ENCODE measurements around the gene SLC32A1. TPM values are rescaled to one million over a fixed set of nuclear protein-coding genes. Genes with fewer than 3 reads are reported as not detected.

SLC32A1 gene
- total and polyA plus RNA-seq, 2 donors (not counting 1 experiment from before 2014, with no cell fraction given), result not detected

DNA sequence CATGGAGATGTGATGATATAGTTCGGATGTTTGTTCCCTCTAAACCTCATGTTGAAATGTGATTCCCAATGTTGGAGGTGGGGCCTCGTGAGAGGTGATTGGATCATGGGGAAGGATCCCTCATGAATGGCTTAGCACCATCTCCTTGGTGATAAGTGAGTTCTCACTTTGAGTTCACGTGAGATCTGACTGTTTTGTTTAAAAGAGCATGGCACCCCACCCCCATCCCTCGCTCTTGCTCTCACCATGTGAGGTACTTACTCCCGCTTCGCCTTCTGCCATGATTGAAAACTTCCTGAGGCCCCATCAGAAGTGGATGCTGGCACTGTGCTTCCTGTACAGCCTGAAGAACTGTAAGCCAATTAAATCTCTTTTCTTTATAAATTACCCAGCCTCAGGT lies 10.9 kb downstream of the SLC32A1 start:
- H3K4me3 ChIP-seq (replicated peaks in 1 of 4; ENCODE audit: control extremely low read depth in 1 of 4, insufficient read depth in 1 of 4, low read depth in 3 of 4, low read length in 4 of 4), result no peak overlapping the region
- no peak overlapping the region for H3K4me2 ChIP-seq (ENCODE audit: extremely low read depth, insufficient read depth, low read length)
- H3K9me3 ChIP-seq (ENCODE audit: control insufficient read depth, insufficient read depth, low read depth, low read length), result no peaks in the 10 kb centered on the region
- no peak overlapping the region for H3K9ac ChIP-seq (ENCODE audit: insufficient read depth, low read length)
- no peak overlapping the region for H3K27ac ChIP-seq (ENCODE audit: insufficient read depth, low read length)
- peaks cover 26% of the 10 kb centered on the region for H3K27me3 ChIP-seq (ENCODE audit: control insufficient read depth, insufficient read depth, low read length)
- DNase-seq (ENCODE audit: low read depth in 2 of 2), result no peak
- H3K79me2 ChIP-seq (ENCODE audit: control insufficient read depth, insufficient read depth, low read length), result no peaks in the 10 kb centered on the region
- TF ChIP-seq, protein P1, sequence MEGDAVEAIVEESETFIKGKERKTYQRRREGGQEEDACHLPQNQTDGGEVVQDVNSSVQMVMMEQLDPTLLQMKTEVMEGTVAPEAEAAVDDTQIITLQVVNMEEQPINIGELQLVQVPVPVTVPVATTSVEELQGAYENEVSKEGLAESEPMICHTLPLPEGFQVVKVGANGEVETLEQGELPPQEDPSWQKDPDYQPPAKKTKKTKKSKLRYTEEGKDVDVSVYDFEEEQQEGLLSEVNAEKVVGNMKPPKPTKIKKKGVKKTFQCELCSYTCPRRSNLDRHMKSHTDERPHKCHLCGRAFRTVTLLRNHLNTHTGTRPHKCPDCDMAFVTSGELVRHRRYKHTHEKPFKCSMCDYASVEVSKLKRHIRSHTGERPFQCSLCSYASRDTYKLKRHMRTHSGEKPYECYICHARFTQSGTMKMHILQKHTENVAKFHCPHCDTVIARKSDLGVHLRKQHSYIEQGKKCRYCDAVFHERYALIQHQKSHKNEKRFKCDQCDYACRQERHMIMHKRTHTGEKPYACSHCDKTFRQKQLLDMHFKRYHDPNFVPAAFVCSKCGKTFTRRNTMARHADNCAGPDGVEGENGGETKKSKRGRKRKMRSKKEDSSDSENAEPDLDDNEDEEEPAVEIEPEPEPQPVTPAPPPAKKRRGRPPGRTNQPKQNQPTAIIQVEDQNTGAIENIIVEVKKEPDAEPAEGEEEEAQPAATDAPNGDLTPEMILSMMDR (conservative IDR thresholded peaks at IDR 0.05 in 1 of 2, IDR thresholded peaks at IDR 0.05 in 1 of 2; ENCODE audit: low read depth in 1 of 2, low read length in 2 of 2), result no peak
- TF ChIP-seq EZH2 (IDR thresholded peaks at IDR 0.05; ENCODE audit: low read length, missing control alignments), result no peak
- no peak overlapping the region for H2AFZ ChIP-seq (ENCODE audit: low read length)
- no peaks in the 10 kb centered on the region for H4K20me1 ChIP-seq (ENCODE audit: control insufficient read depth, extremely low read depth, insufficient read depth, low read length)
- H3K36me3 ChIP-seq (ENCODE audit: control insufficient read depth, insufficient read depth, low read length), result no peaks in the 10 kb centered on the region
- no peaks in the 10 kb centered on the region for H3K4me1 ChIP-seq (ENCODE audit: control insufficient read depth, extremely low read depth, insufficient read depth, low read length)

DNA sequence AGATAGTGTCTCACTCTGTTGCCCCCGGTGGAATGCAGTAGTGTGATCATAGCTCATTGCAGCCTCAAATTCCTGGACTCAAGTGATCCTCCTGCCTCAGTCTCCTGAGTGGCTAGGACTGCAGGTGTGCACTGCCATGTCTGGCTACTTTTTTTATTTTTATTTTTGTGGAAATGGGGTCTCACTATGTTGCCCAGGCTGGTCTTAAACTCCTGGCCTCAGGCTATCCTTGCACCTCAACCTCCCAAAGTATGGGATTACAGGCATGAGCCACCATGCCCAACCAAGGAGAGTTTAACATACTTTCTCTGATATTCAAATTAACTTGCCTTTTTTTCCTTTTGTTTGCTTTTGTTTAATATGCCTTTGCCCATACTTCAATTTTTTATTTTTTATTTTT lies 13.6 kb downstream of the SLC32A1 start:
- Histone ChIP-seq H3K27me3 (ENCODE audit: control insufficient read depth, insufficient read depth, low read length) (peaks cover 14% of the 10 kb centered on the region), H3K9ac (ENCODE audit: insufficient read depth, low read length) (no peak overlapping the region), H3K4me3 (replicated peaks in 1 of 4; ENCODE audit: control extremely low read depth in 1 of 4, insufficient read depth in 1 of 4, low read depth in 3 of 4, low read length in 4 of 4) (no peak overlapping the region), H3K36me3 (ENCODE audit: control insufficient read depth, insufficient read depth, low read length) (no peaks in the 10 kb centered on the region), H4K20me1 (ENCODE audit: control insufficient read depth, extremely low read depth, insufficient read depth, low read length) (no peaks in the 10 kb centered on the region), H3K79me2 (ENCODE audit: control insufficient read depth, insufficient read depth, low read length) (no peaks in the 10 kb centered on the region), H3K27ac (ENCODE audit: insufficient read depth, low read length) (no peak overlapping the region), H2AFZ (ENCODE audit: low read length) (no peak overlapping the region), H3K4me1 (ENCODE audit: control insufficient read depth, extremely low read depth, insufficient read depth, low read length) (no peaks in the 10 kb centered on the region), H3K9me3 (ENCODE audit: control insufficient read depth, insufficient read depth, low read depth, low read length) (no peaks in the 10 kb centered on the region), H3K4me2 (ENCODE audit: extremely low read depth, insufficient read depth, low read length) (no peak overlapping the region)
- no peak for DNase-seq (ENCODE audit: low read depth in 2 of 2)
- TF ChIP-seq, protein P1 (conservative IDR thresholded peaks at IDR 0.05 in 1 of 2, IDR thresholded peaks at IDR 0.05 in 1 of 2; ENCODE audit: low read depth in 1 of 2, low read length in 2 of 2), result no peak

GRCh38 chr20:38745757-38746156 lies 21.5 kb downstream of the SLC32A1 start:
- H3K9me3 ChIP-seq (ENCODE audit: control insufficient read depth, insufficient read depth, low read depth, low read length), result no peaks in the 10 kb centered on the region
- DNase-seq (ENCODE audit: low read depth in 2 of 2), result no peak
- H2AFZ ChIP-seq (ENCODE audit: low read length), result no peak overlapping the region
- no peak overlapping the region for H3K9ac ChIP-seq (ENCODE audit: insufficient read depth, low read length)
- H3K27ac ChIP-seq (ENCODE audit: insufficient read depth, low read length), result no peak overlapping the region
- H3K27me3 ChIP-seq (ENCODE audit: control insufficient read depth, insufficient read depth, low read length), result peaks cover 5% of the 10 kb centered on the region
- no peak for TF ChIP-seq EZH2 (IDR thresholded peaks at IDR 0.05; ENCODE audit: low read length, missing control alignments)
- TF ChIP-seq, protein P1 (conservative IDR thresholded peaks at IDR 0.05 in 1 of 2, IDR thresholded peaks at IDR 0.05 in 1 of 2; ENCODE audit: low read depth in 1 of 2, low read length in 2 of 2), result no peak
- no peaks in the 10 kb centered on the region for H3K4me1 ChIP-seq (ENCODE audit: control insufficient read depth, extremely low read depth, insufficient read depth, low read length)
- H4K20me1 ChIP-seq (ENCODE audit: control insufficient read depth, extremely low read depth, insufficient read depth, low read length), result no peaks in the 10 kb centered on the region
- H3K4me2 ChIP-seq (ENCODE audit: extremely low read depth, insufficient read depth, low read length), result no peak overlapping the region
- H3K4me3 ChIP-seq (replicated peaks in 1 of 4; ENCODE audit: control extremely low read depth in 1 of 4, insufficient read depth in 1 of 4, low read depth in 3 of 4, low read length in 4 of 4), result no peak overlapping the region
- no peaks in the 10 kb centered on the region for H3K36me3 ChIP-seq (ENCODE audit: control insufficient read depth, insufficient read depth, low read length)
- H3K79me2 ChIP-seq (ENCODE audit: control insufficient read depth, insufficient read depth, low read length), result no peaks in the 10 kb centered on the region

Data from fibroblast of lung (primary cell).